PFSK-1 (cell line): ENCODE results near the gene AGGF1.

Experiments used
- FOXP2 ChIP-seq: optimal IDR thresholded peaks from 2 replicates; pipeline ENCODE3; 2011; ENCODE audit warnings: borderline replicate concordance, control low read depth, inconsistent platforms; ENCODE audit not compliant: insufficient read depth; ENCODE audit errors: extremely low read length, extremely low read depth
- POLR2AphosphoS5 ChIP-seq: IDR thresholded peaks from 2 replicates; pipeline ENCODE4 v1.6.1; 2012; ENCODE audit warnings: low read depth, mild to moderate bottlenecking, control low read depth, low read length, moderate library complexity
- REST ChIP-seq, 2 experiments: IDR thresholded peaks; 2 replicates each; pipeline versions ENCODE4 v1.6.1 to v1.8.0; 2011 to 2012; ENCODE audit warnings: low read depth in 2 of 2, low read length in 2 of 2, control low read depth in 1 of 2, inconsistent platforms in 1 of 2, mild to moderate bottlenecking in 1 of 2, moderate library complexity in 1 of 2; ENCODE audit not compliant: insufficient read depth in 1 of 2
- SIN3A ChIP-seq: IDR thresholded peaks from 2 replicates; pipeline ENCODE4 v1.6.1; 2012; ENCODE audit warnings: mild to moderate bottlenecking, low read length, moderate library complexity, borderline replicate concordance; ENCODE audit not compliant: insufficient read depth
- TAF1 ChIP-seq: IDR thresholded peaks from 2 replicates; pipeline ENCODE4 v1.6.1; 2012; ENCODE audit warnings: low read length, control low read depth, borderline replicate concordance; ENCODE audit not compliant: insufficient read depth

GRCh38 chr5:77003246-77003645 is 27.0 kb upstream of the AGGF1 start:
- TF ChIP-seq POLR2AphosphoS5: no peak
- no peak for TF ChIP-seq REST (IDR thresholded peaks at IDR 0.05; ENCODE audit: insufficient read depth in 1 of 2, low read depth in 2 of 2, low read length in 2 of 2)
- TF ChIP-seq FOXP2: no peak
- TF ChIP-seq SIN3A: no peak
- TF ChIP-seq TAF1: no peak
